ENCODE measurements around the gene PRKACG.

PRKACG gene

DNA sequence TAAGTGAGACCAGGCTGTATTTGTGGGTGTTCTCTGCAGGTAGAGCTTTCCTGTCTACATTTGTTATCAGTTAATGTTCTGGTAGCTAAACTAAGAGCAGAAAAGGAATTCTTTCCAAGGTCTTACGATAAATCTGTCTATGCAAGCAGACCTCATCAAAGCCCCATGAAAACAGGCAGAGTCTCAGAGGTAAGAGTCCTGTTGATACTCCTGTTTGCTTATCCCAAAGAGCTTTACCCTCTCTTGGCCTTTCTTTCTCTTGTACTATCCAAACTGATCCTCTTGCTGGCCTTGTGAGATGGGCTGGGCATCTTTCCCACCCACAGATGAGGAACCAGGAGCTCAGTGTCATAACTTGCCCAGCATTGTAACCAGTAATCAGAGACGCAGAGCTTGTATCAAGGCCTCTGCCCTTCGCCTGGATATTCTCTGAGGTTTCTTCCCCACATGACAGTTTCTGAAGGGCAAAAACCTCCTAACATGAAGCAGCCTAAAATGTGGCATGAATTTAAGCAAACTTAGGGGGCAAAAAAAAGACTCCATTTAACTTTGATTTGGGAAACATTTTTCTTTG, 33.5 kb downstream of the PRKACG start:
- DNase-seq: peak; percentile 53

DNA sequence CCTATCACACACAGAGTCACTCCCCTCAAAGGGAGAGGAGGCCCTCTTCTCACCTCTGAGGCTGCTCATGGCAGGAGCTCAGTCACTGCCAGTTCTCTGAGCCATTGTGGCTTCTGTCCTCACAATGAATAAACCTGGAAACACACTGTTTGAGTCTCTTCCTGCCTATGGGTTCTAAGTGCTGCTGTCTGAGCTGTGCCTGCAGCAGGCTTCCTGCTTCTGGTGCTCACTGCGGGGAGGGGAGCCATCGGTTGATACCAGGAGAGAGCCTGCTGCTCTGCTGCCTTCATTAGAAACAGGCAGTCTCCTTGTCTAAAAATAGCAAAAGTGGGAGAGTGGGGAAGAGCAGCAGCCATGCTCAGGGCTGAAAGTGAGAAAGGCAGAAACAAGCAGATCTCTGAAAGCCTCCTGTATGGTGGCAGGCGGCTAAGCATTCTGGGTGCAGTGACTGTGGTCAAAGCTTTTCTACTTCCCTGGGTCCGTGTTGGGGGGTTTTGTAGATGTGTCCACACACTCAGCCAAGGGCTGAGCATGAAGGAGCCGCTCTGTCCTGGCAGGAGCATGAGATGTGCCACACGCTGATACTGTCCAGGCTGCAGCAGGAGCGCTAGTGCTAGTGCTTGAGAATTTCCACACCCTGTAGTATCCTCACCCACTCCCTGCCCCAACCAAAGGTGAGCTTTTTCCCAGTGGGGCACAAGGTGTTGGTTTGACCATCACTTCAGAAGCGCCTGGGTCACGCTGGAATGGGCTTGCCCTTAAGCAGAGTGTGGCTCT, 34.2 kb downstream of the PRKACG start:
- DNase-seq: peak; percentile 48

DNA sequence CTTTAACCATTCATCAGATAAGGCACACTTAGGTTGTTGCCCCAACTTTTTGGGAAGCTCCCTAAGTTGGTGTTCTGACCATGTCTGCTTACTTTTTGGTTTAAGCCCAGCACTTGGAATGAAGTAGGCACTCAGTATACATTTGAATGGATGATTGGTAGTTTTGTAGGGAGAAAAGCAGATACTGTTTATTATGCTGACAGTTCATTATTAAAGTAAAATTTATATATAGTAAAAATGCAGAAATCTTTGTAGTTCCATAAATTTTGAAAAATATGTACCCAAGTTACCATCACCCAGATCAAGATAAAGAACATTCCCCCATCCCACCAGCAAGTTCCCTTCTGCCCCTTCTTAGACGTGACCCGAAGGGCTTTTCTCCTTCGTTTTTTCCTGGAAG, 35.4 kb downstream of the PRKACG start:
- DNase-seq: no peak

DNA sequence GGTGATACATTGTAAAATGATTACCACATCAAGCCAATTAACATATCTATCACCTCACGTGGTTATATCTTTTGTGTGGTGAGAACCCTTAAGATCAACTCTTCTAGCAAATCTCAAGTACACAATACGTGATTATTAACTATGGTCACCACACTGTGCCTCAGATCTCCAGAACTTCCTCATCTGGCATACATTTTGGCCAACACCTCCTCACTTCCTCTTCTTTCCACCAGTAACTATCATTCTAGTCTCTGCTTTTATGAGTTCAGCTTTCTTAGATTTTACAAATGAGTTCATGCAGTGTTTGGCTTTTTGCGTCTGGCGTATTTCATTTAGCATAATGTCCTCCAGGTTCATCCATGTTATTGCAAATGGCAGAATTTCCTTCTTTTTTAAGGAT, 35.8 kb downstream of the PRKACG start:
- peak; percentile 79 for DNase-seq

DNA sequence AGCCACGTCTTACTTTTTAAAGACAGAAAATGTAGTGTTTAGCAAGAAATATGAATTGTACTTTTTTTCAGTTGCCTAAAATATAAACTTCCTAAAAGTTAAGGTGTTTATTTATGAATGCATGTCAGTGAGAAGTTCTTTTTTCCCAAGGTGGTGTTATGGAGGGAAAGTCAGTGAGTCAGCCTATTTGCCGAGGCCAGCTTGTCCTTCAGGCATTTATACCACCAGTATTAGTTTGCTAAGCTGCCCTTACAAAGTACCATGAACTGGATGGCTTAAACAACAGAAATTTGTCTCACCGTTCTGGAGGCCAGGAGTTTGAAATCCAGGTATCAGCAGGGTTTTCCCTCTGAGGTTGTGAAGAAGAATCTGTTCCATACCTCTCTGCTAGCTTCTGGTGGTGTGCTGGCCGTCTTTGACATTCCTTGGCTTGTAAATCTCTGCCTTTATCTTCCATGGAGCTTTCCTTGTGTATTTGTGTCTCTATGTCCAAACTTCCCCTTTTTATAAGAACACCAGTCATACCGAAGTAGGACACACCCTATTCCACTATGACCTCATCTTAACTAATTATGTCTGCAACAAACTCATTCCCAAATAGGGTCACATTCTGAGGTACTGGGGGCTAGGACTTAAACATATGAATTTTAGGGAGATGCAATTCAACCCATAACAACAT, 38.4 kb downstream of the PRKACG start:
- DNase-seq: peak; percentile 68

DNA sequence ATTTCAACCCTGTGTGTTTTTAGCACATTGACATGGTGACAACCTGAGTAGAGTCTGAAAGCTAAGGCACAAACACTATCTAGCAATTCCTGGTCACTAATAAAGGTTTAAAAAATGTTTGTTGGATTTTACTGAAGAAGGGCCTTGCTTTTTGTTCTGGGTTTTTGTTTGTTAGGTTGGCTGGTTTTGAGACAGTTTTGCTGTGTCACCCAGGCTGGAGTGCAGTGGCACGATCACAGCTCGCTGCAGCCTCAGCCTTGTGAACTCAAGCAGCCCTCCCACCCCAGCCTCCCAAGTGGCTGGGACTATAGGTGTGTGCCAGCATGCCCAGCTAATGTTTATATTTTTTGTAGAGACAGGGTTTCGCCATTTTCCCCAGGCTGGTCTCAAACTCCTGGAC, 39.0 kb downstream of the PRKACG start:
- peak; percentile 67 for DNase-seq

DNA sequence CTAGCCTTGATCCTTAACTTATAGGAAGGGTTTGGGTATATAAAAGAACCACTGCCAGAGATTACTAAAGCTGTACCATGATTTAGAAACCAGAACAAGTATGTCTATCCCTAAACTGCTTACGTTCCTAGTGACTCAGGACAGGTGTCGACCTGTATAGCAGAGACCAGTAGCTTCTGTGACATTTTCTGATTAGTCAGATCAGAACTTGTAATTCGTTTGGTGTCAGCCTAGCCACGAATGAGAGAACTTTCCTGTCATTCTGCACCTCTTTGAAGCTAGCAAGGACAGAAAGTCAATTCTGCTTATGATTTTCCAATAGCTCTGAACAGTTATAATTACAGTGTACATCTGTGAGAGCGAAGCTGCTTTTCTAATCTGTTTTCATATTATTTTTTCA, 39.5 kb downstream of the PRKACG start:
- peak; percentile 40 for DNase-seq

DNA sequence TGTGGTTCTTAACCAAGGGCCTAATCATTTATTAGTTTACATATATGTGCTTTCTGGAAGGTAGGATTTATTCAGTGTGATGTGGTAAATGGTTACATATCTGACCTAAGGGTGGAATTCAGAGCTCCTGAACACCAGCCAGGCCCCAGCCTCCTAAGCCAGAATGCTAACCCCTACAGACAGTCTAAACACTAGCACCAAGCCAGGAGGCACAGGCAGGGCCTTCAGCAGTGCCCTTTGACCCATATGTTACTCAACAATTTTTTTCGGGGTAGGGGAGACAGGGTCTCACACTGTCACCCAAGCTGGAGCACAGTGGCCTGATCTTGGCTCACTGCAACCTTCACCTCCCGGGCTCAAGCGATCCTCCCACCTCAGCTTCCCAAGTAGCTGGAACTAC, 40.3 kb downstream of the PRKACG start:
- no peak for DNase-seq

DNA sequence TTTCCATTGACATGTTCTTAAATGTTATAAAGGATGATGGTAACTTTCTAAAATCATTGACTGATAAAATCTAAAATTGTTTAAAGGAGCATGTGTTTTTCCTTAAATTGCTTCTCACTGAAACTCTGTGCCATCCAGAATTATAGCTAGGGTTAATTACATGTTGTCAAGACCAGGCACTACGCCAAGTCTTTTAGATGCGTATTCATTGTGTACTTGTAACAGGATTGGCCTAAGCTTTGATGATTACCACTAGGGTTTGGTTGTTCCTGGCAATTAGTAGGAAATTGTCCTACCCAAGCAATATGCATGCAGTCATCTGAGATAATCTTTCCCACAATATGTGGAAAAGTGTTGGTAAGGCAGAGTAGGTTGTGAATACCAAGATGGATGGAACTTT, 43.8 kb downstream of the PRKACG start:
- peak; percentile 62 for DNase-seq

DNA sequence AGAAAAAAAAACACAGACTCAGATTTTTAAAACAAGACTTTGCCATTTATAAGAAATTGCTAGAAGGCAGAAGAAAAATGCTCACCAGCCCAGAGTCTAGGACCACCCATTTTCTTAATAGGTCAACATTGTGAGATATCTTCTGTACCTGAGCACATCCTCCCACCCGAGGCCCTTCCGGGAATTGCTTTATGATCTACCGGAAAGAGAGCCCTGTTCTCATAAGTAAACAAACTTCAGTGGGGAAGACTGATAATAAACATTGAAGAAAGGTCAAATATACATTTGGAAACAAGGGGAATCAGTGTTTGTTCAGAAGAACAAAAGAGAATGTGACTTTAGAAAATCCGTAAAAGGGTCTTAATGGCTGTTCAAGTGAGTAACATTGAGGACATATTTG, 44.4 kb downstream of the PRKACG start:
- no peak for DNase-seq

DNA sequence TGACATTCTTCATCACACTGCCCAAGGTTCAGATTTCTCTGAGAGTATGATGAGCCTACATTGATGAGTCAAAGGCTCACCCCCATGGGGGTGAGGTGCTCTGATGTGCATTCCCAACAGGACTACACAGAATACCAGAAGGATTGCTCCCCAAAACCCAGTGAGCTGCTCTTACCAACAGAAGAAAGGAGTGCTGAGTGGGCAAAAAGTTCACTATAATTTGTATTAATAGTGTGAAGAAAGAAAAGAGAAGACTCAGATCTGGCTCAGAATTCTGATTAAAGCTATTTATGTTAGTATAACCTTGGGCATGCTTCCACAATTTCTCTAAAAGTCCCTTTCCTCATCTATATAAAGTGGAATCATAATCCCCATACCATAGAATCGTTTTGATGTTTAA, 46.1 kb downstream of the PRKACG start:
- DNase-seq: no peak

DNA sequence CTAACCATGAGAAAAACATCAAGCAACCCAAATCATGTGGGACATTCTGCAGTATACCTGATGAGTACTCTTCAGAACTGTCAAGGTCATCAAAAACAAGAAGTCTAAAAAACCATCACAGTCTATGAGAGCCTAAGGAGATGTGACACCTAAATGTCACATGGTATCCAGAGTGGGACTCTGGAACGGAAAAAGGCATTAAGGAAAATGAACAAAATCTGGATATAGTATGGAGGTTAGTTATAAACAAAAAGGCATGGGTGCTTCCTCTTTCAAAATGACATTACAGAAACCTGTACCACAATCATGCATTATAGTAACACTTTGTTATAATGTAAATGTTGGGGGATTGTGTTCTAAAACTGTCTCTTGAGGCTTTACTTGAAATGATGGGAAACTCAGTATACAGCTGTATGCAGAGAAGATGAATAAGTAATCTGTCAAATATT, 47.4 kb downstream of the PRKACG start:
- no peak for DNase-seq

DNA sequence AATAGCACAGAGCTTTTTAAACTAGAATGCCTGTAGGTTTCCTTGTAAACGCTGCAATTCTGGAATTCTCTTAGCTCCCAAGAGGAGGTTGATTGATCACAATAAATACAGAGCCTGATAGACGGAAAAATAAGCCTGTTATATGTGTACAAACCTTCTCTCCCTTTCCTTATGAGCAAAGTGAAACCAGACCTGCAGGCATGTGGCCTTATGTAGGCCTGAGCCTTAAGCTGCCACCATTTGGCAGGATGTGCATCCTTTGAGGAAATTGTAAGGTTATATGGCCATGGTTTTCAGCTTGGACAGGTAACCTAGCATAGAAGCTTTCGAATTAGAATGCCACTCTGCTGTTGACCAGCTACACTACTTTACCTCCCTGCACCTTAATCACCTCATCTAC, 49.1 kb downstream of the PRKACG start:
- DNase-seq: no peak

DNA sequence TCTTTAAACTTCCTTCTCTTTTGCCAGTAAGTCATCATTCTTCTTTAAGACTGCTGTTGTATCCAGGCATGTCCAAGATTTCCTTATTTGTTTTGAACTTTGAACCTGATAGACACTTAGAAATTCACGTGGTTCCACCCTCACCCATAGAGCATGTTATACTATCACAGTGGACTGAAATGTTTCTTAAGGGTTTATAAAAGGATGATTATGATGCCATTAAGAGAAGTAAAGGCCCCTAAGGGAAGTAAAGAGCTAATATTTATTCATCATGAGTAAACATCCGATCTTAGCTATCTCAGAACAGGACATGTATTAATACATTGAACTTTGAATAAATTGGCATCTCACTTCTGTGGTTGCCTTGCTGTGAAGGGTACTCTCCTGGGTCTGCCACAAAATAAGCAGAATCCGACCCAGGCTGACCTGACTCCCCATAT, 49.8 kb downstream of the PRKACG start:
- DNase-seq: no peak

DNA sequence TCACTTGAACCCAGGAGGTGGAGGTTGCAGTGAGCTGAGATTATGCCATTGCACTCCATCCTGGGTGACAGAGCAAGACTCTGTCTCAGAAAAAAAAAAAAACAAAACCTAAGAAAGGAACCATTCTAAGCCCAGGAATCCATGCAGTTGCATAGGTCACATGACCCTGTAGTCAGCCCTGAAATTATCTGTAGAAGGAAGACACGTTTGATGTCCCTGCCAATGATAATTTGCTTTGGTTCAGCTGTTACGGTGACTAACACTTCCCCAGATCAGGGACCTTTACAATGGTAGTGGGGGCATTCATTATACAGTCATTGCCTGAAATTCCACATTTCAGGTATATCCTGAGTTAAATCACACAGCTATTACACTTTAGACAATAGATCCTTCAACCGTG, 50.5 kb downstream of the PRKACG start:
- no peak for DNase-seq
